D721Med (cell line): ENCODE measurements around the gene LMX1B.

Experiments
- DNase-seq: peaks from one replicate; pipeline ENCODE4 v3.0.0; 2011; ENCODE audit warnings: low spot score; ENCODE audit not compliant: insufficient read length
- FAIRE-seq: peaks from 2 replicates; lab custom pipeline; 2011; peaks lifted over from hg19 to GRCh38; lab: Jason Lieb, UNC
- CTCF ChIP-seq: IDR thresholded peaks from 2 replicates; pipeline ENCODE4 v1.5.1; 2012; ENCODE audit warnings: mild to moderate bottlenecking, control low read depth; ENCODE audit not compliant: insufficient read depth; ENCODE audit errors: missing control alignments

The LMX1B gene

DNA sequence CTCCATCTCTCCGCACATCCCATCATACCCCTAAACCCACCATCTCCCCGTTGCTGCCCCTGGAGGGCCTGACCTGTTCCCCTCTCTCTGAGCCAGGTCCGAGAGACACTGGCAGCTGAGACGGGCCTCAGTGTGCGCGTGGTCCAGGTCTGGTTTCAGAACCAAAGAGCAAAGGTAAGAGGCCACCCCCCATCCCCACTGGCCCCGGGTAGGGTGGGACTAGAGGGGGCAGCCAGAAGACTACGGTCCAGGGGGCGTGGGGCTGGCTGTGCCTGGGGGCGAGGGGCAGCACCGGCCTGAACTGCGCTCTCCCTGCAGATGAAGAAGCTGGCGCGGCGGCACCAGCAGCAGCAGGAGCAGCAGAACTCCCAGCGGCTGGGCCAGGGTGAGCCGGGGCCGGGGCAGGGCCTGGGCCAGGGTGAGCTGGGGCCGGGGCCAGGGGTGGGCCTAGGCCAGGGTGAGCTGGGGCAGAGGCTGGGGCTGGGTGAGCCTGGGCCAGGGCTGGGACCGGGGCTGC is 79.8 kb downstream of the LMX1B start:
- no peak for TF ChIP-seq CTCF
- DNase-seq (no peak), FAIRE-seq (no peak)

GRCh38 chr9:126694206-126695081 is 80.7 kb downstream of the LMX1B start:
- DNase-seq (no peak), FAIRE-seq (no peak)
- TF ChIP-seq CTCF = no peak

DNA sequence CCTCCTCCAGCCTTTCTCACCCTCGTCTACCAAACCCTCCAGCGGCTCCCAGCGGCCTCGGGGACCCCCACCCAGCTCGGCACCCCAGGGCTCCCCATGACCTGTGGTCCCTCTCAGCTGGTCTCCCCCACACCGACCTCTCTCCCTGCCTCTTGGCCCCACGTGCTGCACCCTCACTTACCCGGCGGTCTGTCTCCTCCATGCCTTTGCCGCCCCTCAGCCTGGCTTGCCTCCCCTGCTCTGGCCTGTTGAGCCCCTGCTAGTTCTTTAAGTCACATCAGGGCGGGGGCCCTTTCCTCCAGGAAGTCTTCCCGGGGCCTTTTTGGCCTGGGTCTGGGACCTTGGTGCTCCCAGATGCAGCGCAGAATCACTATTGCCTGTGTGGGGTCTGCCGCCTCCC is 81.5 kb downstream of the LMX1B start:
- FAIRE-seq = no peak
- TF ChIP-seq CTCF = no peak
- no peak for DNase-seq

DNA sequence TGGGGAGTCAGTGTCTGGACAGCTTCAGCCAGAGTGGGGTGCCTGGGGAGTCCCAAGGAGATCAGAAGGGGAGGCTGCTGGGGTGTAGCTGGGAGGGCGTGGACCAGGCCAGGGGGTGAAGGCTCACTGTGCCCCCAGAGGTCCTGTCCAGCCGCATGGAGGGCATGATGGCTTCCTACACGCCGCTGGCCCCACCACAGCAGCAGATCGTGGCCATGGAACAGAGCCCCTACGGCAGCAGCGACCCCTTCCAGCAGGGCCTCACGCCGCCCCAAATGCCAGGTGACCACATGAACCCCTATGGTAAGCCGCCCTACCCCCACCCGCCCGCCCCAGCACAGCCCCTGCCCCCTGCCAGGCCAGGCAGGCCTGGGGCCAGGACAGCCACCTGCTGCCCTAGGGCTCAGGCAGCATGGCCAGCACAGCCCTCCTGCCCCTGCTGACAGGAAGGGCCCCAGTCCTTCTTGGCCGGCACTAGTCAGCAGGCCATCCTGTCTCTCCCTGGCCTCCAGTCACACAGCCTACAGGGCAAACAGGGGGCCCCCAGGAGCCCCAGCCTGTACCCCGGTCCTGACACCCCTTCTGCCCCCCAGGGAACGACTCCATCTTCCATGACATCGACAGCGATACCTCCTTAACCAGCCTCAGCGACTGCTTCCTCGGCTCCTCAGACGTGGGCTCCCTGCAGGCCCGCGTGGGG is 82.1 kb downstream of the LMX1B start:
- DNase-seq (no peak), FAIRE-seq (no peak)
- no peak for TF ChIP-seq CTCF

DNA sequence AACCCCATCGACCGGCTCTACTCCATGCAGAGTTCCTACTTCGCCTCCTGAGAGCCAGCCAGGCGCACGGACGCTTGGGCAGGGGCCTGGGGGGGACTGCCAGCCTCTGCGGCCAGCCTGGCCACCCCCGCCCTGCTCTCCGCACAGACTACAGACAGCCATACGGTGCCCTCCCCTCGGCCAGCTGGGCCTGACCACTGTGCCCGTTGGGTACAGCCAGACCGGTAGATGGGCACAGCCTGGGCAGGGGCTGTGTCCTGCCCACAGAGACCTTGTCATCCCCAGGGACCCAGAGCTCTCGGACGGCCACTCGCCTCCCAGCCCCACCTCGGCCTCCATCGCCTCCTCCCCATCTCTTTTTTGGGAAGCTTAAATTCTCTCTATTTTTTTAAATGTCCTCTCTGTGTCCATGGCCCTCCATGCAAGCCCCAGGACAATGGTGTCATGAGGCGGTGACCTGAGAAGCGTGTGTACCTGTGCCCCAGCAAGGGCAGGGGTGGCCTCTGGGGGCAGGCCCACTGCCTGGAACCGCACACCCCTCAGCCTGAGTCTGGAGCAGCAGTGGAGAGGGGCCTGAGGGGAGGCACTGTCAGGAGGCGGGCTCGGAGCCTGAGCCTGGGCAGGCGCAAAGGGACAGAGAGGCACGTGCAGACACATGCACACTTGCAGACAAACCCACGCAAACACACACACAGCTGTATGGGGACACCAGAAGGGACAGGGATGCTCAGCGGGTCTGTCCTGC is 82.8 kb downstream of the LMX1B start:
- FAIRE-seq (no peak), DNase-seq (peak; percentile 8)
- no peak for TF ChIP-seq CTCF

DNA sequence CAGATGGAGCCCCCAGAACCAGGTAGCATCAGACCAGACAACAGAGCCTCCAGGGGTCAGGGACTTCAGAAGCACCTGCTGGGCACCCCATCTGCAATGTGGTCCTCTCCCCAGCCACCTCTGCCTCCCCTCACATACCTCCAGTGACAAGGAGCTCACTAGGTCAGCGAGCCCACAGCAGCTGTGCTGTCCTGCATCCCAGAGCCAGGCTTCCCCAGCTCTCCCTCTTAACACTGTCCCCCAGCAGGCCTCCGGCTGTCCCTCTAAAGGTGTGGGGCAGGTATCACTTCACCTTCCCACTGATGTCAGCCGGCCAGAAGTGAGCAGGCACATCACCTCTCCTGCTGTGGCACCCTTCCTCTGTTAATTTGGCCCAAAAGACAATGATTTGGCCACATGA is 83.6 kb downstream of the LMX1B start:
- peak; percentile 8 for DNase-seq
- FAIRE-seq = no peak
- no peak for TF ChIP-seq CTCF
